Activated CD4-positive, alpha-beta T cell treated with anti-CD3 and anti-CD28 coated beads for 1 hour (primary cell): ENCODE data around the gene RAB21.
"Not testable (repeated sequence)": the region's sequence is repeated elsewhere in the genome, so short reads cannot be mapped to it uniquely, and the experiment has no call there.

Experiments
- DNase-seq: peaks from one replicate; pipeline ENCODE4 v3.0.0-alpha.2; 2020

Gene RAB21

DNA sequence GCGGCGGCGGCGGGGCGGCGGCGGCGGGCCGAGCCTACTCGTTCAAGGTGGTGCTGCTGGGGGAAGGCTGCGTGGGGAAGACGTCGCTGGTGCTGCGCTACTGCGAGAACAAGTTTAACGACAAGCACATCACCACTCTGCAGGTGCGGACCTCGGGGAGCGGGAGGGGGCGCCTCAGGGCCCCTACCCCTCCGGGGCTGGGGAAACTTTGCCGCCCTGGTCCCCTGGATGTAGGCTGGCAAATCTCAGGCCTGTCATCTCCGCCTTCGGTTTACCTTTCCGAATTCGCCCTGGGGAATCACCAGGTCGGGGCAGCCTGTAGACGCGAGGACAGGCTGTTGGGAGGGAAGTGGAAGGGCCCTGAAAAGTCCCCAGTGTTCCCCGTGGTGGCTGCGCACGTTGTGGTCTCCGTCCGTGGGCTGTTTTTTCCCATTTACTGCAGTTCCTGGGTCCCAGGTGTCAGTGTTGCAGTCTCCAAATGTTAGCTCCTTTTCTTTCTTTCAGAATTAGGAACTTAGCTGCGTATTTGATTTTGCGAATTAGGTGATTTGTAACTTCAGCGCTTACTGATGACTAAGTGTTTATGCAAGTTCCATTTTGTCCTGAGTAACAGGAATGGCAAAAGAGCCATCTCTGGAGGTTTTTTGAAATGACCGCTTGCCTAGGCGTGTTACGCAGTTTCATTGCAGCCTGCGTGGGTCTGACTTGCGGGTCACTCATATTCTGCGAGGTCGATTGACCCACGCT is 656 bp downstream of the RAB21 start:
- peak; percentile 41 for DNase-seq

DNA sequence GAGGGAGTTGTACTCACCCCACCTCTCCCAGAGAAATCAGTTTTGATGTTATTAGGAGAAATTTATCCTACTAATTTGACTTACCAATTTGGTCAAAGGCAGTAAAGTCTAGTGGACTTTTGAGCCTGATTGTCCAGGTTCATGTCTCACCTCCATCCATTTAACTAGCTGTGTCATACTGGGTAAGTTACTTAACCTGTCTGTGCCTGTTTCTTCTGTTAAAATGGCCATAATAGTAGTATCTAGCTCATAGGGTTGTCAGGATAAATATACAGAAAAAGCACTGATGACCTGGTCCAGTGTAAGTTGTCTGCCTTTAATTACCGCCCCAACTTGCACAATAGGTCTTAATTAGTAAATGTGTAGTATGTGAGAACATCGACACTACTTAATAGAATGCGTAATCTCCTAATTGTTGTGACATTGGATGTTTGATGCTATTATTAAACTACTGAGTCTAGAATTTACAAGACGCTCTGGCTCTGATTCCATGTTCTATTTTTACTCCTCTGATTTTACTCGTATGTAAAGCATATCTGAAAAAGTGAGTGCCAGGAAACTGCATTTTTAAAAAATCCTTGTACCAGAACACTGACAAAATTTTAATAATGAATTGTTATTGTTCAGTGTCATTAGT is 1.5 kb downstream of the RAB21 start:
- no peak for DNase-seq

DNA sequence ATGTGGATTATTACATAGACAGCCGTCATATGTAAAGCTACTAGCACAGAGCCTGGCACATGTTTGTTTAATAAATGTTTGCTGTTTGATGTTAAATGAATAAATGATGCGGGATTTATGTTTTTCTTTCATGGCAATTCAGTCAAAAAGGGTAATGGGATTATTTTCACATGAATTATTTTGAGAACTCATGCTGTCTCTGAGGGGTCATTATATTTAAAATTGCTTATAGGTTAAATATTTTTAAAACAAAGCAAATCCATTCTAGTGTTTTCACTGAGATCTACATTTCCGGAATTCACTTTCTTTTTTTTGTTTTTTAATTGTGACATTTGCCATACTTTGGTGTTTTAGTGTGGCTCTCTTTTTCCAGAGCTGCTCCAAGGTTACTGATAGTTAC is 5.3 kb downstream of the RAB21 start:
- DNase-seq: no peak

DNA sequence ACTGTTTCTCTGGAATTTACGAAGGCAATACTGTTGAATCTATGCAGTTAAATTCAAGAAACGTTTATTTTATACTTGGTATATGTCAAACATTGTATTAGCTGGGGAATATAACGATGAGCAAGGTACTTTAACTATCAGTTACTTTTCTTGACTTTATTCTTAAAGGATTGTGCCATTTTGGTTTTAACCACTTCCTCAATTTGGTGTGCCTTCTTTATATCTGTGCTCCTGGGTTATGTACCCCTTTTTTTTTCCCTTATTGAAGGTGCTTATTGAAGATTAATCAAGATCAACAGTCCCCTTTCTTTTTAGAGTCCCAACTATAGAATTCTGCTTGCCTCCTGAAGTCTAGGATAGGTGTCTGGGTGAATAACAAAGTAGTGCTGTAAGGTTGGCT is 5.8 kb downstream of the RAB21 start:
- DNase-seq: no peak

DNA sequence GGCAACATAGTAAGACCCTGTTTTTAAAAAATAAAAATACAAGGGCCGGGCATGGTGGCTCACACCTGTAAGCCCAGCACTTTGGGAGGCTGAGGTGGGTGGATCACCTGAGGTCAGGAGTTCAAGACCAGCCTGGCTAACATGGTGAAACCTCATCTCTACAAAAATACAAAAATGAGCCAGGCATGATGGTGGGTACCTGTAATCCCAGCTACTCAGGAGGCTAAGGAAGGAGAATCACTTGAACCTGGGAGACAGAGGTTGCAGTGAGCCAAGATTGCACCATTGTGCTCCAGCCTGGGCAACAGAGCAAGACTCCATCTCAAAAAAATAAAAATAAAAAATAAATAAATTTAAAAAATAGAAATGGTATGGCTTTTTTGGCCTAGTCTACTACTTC is 6.7 kb downstream of the RAB21 start:
- not testable (repeated sequence) for DNase-seq

DNA sequence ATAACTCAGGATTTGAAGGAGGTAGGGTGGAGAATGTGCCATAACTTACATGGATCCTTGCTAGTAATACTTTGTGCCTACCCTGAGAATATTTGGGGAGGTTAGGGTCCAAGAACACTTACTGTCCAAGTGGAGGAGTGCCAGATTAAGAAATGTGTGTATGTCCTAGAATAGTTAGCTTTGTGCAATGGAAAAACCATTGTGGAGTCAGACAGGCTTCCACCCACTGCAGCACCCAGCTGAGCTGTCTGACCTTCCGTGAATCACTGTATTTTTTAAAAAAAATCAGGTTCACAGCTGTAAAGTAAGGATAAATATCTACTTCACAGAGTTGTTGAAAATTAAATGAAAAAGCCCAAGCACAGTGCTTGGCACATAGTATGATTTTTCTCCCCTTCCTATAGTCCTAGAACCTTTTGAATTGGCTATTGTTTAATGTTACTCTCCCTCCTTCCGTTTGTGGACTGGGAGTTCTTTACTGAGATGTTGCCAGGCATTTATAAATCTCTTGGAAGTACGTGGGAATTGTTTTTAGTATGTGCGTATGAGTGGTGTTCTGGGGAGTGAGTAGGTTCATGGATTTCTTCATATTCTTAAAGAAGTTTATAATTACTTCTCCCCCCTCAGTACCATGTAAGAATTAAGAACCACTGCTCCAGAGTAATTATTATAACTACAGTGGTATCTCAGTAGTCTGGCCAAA is 9.2 kb downstream of the RAB21 start:
- DNase-seq: no peak

DNA sequence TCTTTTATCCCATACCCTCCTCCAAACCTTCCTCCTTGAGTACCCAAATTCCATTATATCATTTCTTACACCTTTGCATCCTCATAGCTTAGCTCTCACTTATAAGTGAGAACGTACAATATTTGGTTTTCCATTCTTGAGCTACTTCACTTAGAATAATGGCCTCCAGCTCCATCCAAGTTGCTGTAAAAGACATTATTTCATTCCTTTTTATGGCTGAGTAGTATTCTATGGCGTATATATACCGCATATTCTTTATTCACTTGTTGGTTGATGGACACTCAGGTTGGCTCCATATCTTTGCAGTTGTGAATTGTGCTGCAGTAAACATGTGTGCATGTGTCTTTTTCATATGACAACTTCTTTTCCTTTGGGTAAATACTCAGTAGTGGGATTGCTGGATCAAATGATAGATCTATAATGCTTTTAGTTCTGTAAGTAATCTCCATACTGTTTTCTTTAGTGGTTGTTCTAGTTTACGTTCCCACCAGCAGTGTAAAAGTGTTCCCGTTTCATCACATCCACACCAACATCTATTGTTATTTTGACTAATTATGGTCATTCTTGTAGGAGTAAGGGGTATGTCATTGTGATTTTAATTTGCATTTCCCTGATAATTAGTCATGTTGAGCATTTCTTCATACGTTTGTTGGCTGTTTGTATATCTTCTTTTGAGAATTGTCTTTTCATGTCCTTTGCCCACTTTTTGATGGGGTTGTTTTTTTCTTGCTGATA is 10.1 kb downstream of the RAB21 start:
- no peak for DNase-seq

DNA sequence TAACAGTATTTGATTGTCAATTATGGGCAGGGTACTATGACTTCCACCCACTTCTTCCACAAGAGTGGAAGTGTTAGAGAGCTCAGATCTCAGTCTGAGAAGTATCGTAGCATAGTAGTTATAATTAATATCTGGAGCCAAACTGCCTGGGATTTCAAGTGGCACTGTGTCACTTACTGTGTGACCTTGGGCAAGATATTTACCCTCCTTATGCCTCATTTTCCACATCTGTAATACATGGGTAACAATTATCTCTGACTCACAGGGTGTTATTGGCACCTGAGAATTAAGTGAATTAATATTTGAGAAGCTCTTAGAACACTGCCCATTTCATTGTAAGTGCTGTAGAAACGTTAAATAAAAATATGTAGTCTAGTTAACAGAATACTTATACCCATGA is 11.5 kb downstream of the RAB21 start:
- DNase-seq: no peak

DNA sequence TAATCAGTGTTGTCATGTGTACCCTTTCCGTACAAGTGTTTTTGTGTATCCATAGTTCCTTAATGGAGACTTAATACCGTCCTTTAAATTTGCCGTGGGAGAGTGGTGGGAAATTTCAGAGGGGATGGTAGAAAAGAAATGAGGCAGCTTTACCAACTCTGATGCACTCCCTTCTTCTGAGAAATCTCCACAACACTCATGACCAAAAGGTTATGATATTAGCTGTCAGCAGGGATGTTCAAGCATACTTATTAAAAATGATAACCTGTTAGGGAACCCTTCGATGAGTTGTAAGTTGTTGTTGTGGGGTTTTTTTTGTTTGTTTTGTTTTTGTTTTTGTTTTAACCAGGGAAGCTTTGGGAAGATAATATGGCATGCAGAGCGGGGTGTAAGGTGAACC is 12.5 kb downstream of the RAB21 start:
- DNase-seq: no peak

DNA sequence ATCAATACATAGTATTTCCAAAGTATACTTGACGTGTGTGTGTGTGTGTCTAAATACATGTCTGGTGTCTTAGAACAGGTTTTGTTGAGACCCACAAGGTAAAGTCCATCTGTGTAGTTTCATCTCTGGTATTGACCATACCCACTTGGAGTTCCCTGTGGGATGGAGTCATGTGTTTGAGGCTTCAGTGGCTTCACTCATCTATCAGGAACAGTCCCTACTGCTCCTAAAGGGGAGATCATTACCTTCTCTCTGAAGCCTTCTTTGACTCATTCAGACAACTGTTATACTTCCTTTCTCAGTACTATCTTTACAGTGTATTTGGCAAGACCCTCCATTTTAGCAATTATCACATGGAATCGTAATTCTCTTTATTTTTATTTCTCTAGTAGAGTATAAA is 14.2 kb downstream of the RAB21 start:
- no peak for DNase-seq

DNA sequence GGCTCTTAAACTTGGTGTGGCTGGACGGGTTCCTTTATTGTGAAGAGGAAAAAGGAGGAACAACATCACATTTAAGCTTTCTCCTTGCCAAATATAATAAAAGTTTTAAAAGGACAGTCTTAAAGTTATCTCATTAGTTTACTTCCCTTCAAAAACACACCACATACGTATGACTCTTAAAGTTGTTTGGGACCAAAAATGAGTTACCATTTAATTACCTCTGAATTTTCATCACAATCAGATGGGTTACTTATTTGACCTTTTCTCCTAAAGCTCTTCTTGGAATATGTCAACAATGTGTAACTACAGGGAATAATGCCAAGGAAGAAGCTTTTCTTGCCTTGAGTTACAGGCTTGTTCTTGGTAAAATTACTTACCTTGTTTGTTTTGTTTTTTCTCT is 16.4 kb downstream of the RAB21 start:
- DNase-seq: no peak

DNA sequence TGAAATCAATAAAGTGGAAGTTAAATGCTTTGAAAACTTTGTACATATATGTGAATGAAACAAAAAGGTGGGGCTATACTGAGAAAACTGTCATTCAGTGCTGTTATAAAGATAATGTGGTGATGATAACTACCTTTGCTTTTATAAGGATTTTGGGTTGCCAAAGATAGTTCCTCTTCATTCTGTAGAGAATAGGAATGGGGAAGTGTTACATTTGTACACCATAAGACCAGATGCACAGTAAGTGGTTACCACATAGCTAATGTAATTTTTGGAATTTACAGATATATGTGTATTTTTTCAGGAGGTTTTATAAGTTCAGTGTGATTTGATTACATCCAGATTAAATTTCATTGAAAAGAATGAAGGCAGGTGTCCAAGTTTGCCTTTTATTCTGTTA is 18.1 kb downstream of the RAB21 start:
- DNase-seq: no peak

DNA sequence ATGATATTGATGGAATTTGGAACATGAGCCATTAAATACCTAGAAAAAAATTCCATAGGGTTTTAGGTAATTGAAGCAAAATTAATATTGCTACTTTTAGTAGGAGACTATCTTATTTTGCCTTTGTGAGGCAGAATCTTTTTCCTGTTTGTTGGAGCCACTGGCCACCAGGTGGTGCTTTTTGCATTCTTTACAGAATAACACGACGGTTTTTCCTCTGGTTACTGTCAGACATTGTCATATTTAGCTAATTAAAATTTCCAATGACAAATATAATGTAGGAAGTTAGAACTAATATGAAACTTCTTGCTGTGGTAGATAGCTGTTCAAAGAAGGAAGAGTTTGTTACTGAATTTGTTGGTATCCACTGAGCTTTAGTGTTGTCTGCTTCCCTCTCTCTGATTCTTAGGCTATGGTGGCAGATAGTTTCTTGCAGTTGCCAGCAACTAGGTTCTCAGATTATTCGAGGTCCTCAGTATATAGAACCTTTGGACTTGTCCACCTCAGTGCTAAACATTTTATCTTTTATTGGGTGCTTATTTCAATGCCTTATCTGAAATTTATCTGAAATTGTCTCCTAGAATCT is 25.7 kb downstream of the RAB21 start:
- DNase-seq: peak; percentile 16

DNA sequence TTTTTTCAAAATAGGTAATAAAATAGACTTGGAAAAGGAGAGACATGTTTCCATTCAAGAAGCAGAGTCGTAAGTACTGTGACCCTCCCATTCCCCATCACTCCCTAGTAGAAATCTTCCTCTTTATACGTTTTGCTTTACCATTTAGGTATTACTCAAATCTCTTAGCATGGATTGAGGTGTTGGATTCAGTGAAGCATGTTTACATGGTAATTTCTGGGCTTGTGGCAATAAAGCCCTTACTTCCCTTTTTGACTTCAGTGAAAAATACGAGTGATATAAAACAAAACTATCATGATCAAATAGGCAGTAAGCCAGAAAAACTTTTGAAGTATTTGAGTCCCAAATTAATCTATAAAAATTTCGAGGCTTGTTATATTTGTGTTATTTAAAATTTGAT is 27.4 kb downstream of the RAB21 start:
- DNase-seq: no peak

DNA sequence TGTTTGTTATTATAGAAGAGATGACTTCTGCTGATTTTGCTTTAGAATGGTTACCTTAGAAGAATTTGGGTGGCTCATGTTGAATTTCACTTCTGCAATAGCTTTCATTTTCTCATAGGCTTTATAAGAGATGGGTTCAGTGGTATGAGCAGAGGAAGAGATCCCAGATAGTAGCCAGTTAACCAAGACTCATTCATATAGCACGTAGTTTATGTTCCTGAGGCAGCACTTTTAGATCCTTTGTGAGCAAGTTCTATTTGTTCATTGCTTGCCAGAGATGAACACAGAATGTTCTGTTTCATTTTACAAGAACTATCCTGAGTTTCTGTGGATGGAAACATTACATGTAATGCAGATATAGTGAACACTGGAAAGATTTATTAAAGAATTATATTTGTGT is 32.2 kb downstream of the RAB21 start:
- DNase-seq: no peak

DNA sequence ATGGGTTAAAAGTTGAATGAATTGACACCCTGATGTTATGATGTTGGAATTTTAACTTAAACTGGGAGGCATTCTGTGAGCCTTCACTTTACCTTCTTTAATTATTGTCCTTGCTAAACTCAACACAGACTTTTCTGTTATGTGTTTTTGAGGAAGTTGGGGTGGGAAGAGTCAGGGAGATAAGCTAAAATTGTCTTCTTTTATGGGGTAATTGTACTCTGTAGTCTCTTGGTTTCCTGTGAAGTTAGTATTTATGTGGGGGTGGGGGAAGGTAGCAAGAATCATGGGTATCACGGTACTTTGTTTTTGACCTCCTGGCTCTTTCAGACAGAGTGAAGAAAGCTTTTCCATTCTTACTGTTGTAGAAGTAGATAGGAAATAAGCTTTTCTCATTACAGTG is 32.9 kb downstream of the RAB21 start:
- no peak for DNase-seq

DNA sequence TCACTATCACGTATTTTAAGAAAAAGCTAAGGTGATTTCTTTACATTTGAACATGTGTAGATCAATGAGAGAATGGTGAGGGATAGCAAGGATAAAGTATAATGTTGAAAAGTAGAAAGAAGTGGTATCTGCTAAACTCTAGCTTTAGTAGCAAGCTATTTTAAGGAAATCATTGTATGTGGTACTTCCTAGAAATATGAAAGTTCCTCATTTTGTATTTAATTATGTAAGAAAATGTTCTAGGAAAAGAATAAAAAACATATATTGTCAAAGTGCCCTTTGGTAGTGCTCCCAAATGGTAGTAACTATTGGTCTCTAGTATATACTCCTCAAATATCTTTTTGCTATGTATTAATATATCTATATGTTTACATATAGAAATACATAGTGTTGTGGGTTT is 35.7 kb downstream of the RAB21 start:
- DNase-seq: no peak

DNA sequence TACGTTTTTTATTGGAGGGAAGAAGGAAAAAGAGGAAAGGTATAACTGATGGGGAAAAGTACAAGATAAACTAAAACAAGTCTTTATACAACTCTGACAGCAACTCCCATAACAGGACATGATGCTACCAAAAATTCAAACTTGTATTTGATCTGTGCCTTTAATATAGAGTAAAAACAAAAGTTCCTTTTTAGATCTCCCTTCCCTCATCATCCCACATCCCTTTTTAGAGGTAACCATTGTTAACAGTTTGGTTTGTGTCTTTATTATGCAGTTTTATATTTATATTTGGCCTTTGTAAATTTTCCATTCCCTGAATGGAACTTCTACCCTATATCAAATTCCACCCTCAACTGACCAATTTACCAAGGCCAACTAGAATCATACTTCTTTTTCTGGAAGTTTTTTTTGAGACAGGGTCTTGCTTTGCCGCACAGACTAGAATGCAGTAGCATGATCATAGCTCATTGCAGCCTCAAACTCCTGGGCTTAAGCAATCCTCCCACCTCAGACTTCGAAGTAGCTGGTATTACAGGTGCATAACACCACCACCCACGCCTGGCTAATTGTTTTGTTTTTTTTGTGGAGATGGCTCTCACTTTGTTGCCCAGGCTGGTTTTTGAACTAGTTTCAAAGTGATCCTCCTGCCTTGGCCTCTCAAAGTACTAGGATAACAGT is 36.9 kb downstream of the RAB21 start:
- DNase-seq: no peak

DNA sequence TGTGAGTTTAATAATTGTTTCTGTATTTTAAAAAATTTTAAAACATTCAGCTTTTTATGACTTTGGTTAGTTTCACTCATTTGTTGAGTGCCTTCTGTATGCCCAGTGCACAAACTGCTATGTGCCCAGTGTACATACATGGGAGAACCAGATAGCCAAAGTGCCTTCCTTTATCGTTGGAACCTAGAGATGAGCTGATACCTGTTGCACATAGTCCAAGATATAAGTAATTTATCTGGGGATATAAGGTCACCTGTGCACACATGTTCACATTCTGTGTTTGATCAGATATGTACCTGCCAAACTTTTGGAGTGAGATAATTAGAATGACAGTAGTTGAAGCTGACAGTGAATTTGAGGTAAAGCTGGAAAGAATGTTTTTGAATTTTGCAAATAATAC is 37.9 kb downstream of the RAB21 start:
- DNase-seq: no peak

DNA sequence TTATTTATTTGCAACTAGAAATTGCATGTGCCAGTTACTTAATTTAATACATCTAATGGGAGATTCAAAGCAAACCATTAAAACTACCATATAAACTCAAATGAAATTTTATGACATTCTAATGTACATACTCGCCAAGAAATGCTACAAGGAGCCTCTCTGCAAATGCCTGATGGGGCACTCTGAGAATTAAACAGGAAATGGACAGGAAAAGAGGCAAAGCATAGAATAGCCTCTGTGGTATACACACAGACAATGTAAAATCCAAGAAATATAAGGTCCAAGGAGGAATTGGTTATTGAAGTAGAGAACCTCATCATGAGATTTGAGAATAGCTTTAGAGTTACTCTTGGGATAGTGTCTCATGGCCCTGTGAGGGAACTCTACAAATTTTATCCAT is 41.2 kb downstream of the RAB21 start:
- no peak for DNase-seq

DNA sequence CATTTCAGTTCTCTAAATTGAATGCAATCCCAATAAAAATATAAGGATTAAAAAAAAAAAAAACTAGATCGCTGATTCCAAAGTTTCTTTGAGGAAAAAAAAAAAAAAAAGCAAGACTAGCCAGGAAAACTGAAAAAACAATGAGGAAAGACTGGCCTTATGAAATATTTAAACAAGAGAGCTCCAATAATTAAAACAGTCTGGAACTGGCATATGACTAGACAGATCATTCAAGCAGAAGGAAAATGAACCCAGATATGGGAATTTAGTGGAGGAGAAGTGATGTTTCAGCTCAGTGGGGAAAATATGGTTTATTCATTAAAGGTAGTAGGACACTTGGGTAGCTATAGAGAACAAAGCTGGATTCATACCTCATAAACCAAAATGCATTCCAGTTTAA is 42.9 kb downstream of the RAB21 start:
- DNase-seq: no peak

DNA sequence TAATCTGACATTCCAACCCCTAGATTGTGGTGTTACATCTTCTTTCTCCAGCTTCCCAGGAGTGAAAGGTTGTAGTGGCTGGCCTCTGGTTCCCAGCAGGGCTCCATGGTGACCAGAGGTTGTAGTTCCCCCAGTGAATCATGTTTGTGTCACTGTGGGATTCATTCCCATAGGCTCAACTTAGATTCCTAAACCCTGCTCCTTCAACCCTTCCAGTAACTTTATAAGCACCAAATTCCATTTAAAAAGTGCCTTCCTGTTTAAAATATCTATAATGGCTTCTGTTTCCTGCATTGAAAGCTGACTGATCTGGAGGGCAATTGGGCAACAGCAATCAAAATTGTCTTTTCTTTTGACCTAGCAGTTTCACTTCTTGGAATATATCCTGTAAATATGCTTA is 44.4 kb downstream of the RAB21 start:
- DNase-seq: no peak

DNA sequence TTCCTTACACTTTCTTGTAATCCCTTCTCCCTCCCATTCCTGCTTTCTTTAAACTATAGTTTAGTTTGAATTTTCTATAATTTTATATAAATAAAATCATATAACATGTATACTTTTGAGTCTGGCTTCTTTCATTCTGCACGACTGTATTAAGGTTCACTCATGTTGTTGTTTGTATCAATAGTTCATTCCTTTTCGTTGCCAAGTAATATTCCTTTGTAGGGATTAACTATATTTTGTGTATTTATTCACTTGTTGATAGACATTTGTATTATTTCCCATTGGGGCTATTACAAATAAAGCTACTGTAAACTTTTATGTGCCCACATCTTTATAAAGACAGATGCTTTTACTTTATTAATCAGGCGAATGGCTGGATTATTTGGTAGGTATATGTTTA is 45.5 kb downstream of the RAB21 start:
- no peak for DNase-seq
